Hematopoietic multipotent progenitor cell (in vitro differentiated cells): ENCODE data around the gene HP1BP3. TPM values are rescaled to one million over a fixed set of nuclear protein-coding genes. Genes with fewer than 3 reads are reported as not detected.

Source experiments
- DNase-seq, 3 donors: peaks; one replicate each; pipeline ENCODE4 v3.0.0-alpha.2; 2011 to 2015; ENCODE audit warnings: low read depth in 2 of 3, low spot score in 2 of 3
- total RNA-seq: library from RNA; depleted of rRNA; stranded (reverse); fragments of >200 nt; gene quantifications from one replicate; pipeline ENCODE4 v1.2.3, GENCODE V29; 2012

The HP1BP3 gene
- total RNA-seq, 1 donor, result 104 TPM

DNA sequence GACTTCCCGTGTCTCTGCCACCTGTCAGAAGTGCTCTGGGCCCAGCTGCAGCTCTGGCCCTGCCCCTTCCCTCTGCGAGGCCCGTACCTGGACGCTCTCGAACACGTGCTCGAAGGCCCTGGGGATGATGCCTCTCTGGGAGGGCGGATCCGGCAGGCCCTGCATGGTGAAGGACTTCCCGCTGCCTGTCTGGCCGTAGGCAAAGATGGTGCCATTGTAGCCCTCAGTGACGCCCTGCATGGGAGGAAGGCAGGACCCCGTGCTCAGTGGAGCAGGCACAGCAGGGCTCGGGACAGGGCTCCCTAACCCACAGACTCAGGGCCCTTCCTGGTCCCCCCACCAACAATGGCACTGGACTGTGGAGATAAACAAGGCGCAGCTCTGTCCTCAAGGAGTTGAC is 71.7 kb downstream of the HP1BP3 start:
- DNase-seq, result no peak

DNA sequence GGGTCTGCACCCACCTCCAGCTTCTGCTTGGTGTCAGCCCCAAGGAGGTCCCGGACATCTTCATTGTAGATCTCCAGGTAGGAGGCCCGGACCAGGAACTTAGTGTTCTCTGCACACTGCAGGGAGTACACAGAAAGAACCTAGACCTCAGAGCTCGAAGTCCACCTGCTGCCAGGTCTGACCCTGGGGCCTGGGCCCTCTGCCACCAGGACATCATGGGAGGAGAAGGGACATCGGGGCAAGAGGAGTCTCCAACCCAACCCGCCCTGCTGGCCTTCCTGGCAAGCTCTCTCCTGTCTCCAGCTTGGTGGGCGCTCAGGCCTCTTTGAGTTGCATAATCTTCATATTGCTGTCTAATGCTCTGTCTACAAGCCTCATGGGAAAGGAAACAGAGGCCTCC is 73.7 kb downstream of the HP1BP3 start:
- no peak for DNase-seq

DNA sequence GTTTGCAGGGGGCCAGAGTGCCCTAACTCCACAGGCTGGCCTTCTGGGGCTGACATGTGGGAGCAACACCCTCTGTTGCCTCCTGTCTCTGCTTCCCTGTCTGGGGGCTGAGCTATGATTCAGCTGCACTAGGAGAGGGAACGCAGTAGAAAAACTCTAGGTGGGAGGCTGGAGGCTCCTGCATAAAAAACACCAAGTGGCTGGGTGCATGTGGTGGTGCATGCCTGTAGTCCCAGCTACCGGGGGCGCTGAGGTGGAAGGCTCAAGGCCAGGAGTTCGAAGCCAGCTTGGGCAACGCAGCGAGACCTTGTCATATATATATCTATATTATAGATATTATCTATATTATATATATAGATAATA is 74.9 kb downstream of the HP1BP3 start:
- no peak for DNase-seq

DNA sequence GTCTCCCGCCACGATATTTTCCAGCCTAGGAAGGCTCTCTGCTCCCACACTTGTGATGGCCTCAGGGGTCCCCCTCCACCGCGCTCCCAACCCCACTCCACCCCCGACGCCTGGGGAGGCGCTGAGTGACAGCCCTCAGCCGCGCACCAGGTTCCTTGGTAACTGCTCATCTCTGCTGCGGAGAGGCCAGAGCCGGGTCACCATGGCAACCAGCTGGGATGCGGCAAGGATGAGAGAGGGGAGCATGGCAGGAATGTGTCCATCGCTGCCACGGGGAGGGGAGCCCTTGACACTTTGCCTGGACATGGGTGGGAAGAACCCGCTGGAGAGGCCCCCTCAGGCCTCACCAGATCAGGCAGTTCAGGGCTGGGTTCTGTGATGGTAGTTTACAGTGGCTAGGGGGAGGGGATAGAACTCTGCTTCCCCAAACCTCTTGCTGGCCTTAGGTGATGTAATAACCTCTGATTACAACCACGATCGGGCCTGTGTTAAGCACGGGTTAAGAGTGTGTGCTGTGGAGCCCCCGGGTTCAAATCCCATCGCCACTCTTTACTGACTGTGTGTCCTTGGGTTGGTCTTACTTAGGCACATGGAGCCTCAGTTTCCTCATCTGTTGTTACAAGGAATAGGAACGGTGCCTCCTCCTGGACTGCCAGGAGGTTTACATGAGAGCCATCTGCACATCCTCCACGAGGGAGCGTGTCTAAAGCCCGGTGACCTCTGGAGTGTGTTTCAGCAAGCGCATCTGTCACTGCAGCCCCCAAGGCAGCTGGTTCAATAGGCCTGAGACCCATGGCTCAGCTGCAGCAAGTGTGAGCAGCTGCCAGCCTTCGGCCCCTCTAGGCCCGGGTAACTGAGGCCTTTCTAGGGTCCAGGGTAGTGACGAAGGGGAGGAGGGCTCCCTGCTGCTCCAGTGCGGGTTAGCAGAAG is 75.6 kb downstream of the HP1BP3 start:
- no peak for DNase-seq

DNA sequence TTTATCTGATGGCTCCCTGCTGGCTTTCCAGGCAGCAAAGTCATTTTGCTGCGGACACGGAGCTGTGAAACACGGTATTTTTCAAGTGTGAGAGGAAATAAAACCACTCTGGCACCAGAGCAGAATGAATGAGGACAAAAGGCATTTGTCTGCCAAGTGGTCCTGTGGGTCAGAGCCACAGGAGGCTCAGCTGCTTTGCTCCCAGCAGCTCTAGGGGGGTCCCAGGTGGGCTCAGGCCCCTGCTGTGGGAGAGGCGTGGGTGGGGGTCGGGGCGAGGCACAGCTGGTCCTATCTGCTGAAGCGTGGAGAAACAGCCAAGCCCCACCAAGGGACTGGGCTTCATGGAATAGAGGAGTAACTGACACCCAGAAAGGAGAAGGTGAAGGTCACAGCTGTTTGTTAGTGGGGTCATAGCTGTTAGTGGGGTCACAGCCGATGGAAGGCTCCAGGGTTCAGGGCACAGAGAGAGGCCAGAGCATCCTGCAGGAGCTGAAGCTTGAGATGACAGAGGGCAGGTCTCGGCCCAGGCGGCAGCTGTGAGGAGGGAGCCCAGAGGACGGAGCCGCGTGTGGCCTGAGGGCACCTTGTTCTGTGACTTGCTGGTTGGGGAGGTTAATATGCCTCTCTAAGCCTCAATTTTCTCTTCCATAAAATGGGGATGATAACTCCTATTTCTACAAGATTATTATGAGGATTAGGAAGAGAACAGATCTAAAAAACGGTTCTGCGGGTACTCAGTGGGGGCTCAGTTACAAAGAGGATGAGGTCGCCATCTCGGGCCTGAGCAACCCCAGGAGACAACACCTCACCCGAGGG is 76.4 kb downstream of the HP1BP3 start:
- no peak for DNase-seq

DNA sequence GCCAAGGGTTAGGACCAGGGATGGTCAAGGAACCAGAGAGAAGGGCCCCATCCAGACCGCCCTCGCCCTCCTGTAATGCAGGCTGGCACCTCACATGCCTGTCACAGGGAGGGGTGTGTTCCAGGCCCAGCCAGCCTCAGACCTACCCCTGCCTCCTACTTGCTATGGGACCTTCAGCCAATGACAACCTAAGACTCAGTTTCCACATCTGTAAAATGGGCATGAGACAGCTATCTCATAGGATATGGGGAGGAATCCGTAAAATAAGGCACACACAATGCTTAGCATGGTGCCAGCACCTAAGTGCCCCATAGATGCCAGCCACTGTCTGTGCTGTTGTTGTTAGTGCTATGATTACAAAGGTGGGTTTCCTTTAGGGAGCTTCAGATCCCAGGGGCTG is 77.2 kb downstream of the HP1BP3 start:
- no peak for DNase-seq

DNA sequence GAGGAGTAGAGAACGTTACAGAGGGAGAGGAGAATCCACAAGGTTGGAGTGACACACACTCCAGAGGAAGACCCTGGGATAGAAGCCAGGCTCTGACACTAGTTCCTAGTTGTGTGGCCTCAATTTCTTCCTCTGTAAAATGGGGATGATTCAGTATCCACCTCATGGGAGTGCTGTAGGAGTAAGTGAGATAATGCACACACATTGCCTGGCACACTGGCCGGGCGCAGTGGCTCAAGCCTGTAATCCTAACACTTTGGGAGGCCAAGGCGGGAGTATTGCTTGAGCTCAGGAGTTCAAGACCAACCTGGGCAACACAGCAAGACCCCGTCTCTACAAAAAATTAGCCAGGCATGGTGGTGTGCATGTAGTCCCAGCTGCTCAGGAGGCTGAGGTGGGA is 78.2 kb downstream of the HP1BP3 start:
- no peak for DNase-seq

DNA sequence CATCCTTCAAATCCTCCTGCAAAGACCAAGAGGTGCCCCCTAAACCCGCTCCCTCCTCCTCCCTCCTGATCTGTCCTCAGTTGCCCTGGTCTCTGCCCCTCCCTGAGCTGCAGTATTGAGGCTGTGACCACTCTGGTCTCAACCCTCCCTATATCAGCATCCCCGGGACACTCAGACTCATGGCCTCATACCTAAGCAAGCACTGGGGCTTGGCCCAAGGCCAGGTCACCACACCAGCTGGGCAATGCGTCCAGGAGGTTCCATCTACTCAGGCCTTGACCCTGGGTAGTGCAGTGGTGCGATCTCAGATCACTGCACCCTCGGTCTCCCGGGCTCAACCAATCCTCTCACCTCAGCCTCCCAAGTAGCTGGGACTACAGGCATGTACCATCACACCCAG is 79.0 kb downstream of the HP1BP3 start:
- DNase-seq, result no peak

DNA sequence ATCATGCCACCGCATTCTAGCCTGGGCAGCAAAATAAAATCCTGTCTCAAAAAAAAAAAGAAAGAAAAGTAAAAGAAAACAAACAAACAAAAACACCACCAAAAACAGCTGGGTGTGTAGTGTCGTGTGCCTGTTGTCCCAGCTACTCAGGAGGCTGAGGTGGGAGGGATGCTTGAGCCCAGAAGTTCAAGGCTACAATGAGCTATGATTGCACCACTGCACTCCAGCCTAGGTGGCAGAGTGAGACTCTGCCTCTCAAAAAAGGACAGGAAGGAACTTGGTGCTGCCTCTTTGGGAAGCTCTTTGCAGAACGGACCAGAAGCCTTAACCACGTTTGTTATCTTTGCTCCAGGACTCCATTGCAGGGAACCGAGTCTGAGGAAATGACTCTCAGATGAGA is 80.3 kb downstream of the HP1BP3 start:
- DNase-seq, result no peak

DNA sequence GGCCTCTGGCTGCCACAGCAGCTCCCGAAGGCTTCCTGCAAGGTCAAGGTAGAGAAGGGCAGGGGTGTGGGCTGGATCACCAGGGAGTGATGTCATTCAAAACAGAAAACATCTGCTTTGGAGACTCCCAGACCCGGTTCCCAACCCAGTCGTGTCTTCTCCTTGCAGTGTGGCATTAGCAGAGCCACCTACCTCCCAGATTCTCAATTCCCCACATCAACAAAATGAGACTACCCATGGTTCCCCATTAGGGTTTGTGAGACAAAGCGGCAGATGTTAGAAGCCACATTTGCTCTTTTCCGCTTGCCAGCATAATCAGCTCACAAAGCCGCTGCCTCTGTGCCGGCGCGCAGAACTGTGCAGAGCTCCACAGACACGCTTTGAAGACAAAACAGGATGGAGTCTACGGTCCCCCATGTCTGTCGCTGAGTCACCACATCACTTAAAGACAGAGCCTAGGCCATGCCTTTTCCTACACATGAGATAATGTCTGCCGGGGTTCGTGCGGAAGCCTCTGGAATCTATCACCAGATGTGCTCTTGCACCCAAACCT is 81.8 kb downstream of the HP1BP3 start:
- DNase-seq, result no peak

DNA sequence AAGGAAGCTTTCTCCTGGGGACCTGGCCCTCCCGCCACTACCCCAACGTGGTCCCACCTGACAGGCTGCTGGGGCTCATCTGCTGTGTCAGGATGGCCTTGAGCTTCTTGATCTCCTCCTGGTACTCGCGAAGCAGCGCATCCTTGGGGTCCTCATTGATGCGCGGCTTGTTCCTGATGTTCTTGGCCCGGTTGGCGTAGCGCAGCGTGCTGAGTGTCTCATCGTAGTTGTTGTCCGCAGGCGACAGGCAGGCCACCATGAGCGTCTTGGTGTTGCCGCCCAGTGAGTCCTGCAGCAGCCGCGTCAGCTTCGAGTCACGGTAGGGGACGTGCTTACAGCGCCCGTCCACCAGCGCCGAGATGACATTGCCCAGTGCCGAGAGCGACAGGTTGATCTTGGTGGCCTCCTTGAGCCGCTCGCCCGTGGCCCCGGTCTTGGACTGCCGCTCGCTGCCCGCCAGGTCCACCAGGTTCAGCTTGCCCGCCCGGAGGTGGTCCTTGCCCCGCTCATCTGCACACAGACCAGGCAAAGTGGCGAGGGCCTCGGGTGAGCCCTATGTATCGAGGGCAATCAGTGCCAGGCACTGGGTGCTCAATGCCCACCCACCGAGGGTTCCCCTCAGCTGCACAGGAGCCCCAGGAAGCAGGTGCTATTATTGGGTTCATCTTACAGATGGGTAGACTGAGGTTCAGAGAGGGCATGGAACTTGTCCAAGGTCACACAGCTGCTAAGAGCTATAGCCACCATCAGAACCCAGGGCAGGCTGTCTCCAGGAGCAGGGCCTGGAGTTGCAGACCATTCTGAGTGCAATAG is 82.5 kb downstream of the HP1BP3 start:
- no peak for DNase-seq

DNA sequence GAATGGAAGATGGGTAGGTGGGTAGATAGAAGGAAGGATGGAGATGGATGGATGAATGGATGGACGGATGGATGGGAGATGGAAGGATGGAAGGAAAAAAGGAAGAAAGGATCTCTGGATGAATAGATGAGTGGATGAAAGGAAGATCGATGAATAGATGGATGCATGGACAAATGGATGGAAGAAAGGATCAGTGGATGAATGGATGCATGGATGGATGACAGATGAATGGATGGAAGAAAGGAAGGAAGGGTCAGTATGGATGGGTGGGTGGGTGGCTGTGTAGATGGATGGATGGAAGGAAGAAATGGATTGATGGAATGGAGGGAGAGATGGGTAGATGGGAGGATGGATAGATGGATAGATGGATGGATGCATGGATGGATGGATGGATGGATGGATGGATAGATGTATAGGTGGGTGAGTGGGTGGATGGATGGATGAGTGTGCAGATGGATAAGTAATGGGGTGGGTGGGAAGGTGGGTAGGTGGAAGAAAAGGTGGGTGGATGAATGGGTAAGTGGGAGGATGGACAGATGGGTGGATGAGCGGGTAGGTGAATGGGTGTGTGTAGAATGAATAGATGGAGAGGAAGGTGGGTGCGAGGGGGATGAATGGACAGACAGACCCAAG is 83.9 kb downstream of the HP1BP3 start:
- DNase-seq, result no peak

DNA sequence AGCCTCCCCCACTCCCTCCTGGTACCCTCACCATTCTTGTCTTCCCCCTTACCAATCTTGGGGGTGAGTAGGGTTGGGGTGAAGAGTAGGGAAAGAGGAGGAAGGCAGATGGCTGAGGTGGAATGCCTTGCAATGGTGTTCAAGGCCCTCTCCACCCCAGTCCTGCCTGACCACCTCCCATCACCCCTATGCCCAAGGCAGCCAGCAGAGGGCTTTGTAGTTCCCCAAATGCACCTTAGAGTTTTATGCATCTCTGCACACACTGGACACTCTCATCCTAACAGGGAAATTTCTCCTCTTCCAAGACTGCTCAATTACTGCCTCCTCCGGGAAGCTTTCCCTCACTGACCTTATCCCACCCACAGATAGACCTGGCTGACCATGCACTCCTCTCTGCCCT is 84.7 kb downstream of the HP1BP3 start:
- DNase-seq, result peak in 1 of 3 donors; percentile 31

DNA sequence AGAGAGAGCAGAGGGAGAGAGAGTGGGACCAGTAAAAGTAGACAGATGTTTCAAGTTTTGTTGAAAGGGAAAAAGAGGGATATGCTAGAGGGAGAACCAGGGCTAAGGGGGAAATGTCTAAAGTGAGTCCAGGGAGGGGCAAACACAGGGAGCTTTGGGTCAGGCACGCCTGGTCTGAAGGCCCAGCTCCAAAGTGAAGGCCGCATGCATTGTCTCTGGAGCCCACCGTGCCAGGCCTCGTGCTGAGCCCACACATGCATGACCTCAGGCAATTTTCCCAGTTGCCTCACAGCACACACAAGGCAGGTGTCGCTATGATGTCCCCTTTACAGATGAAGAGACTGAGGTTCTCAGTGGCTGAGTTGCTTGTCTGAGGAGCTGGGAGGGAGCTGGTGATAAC is 85.3 kb downstream of the HP1BP3 start:
- DNase-seq, result no peak

DNA sequence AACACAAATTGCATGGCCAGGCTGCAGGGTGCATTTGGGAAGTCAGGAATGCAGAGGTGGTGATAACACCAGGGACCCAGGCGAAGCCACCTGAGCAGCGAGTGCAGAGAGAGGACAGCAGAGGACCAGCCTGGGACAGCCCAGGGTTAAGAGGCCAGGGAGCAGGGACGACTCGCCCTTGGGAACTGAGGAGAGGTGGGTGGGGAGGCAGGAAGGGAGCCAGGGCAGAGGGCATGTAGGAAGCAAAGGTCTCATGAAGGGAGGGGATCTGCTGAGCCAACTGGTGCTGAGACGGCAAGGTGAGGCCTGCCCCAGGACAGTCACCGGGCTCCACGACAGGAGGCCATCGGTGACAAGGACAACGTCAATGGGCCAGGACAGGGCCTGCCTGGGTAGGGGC is 85.7 kb downstream of the HP1BP3 start:
- DNase-seq, result no peak

DNA sequence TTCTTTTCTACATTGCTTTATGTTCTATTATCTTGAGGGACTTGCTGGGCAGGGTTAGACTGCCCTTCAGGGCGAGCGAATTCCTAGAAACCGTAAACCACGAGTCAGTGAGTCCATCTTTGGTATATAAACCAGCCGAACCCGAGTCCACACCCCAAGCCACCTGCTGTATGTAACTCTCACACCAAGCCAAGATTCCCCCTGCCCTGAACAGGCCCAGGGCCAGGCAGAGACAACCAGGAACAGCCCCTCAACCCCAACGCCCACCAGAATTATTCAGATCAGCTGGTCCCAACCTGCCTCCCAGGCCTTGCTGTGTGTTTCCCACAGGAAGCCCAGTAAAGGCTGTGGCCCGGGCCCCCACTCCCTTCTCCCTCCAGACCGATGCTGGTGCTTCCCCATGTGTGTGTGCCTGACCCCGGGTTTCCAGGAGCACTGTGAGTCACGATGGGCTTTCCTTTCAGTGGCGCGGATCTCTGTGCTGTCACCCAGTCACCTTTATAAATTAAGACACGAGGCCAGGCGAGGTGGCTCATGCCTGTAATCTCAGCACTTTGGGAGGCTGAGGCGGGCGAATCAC is 86.4 kb downstream of the HP1BP3 start:
- DNase-seq, result no peak

DNA sequence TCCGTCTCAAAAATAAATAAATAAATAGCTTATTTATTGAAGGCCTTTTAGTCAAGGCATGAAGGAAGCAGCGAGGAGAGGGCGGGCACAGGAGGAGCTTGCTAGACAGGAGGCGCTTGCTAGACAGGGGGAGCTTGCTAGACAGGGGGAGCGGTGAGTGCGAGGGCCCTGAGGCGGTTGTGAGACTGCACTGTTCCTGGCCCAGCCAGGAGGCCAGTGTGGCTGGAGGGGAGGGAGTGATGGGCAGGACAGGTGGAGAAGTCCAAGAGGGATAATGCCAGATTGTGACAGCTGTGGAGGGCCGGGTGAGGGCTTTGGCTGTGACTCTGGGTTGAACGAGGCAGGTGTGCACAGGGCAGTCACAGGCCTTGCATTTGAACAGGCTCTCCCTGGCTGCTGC is 87.5 kb downstream of the HP1BP3 start:
- DNase-seq, result no peak

DNA sequence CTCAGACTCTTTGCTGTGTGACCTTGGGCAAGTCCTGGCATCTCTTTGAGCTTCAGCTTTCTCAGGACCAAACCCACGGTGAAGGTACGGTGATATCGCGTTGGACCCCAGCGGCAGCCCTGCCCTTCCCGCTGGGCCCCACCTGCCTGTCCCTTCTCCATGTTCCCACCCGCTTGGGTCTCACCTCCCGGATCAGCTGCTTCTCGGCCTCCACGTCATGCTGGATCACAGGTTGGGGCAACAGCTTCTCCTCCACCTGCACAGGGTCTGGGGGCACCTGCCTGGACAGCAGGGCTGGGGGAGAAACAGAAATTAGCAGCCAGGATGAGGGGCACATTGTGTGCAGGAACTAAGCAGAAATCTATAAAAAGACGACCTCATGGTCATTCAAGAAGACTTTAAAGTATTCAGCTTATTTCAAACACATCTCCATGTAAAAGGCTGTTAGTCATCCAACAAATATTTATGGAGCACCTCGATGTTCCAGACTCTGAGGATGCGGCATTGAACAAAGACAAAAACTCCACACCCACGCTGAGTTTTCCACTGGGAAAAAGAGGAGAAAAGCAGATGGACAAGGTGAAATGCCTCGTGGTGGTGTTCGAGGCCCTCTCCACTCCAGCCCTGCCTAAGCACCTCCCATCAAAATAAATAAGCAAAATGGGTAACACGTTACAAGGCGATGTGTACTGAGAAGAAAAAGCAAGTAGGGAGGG is 88.8 kb downstream of the HP1BP3 start:
- DNase-seq, result no peak

DNA sequence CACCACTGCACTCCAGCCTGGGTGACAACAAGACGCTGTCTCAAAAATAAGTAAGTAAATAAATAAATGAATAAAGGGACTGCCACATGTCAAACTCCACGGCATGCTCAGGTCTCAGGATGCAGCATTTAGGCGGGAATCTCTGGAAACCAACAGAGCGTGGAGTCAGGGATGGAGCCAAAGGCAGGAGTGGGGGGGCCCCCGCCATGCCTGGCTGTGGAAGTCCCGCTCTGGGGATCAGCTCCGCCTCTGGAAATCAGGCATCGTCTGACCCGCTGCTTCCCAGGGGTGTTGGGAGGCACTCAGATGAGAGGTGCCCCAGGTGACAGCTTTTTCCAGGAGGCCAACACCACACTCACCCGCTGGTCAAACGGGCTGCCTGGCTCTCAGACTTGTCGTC is 89.5 kb downstream of the HP1BP3 start:
- no peak for DNase-seq
